ENCODE results near the gene PEBP1.

The PEBP1 gene

DNA sequence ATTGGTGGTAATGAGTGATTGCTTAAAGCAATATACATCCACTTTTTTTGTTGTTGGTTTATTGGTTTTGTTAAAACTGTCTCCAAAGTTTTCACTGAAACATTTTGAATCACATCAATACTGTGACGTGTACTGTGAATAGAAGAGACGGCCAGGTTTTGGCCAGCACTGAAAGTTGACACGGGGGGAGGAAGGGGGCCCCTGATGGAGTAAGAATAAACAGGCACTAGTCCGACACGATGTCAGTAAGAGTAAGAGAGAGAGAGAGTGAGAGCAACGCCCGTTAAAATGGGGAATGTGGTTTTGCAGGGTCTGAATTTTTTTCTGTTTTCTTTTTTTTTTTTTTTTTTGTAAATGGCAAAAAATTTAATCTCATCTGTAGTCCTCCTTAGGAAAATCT lies 14.7 kb downstream of the PEBP1 start:
- Histone ChIP-seq H3K79me1 (replicated peaks; ENCODE audit: low read length, poor library complexity, severe bottlenecking) (peaks cover 6% of the 10 kb centered on the region), H3K4ac (ENCODE audit: low read depth in 1 of 2, low read length in 2 of 2) (no peak overlapping the region), H3K4me1 (ENCODE audit: control insufficient read depth, insufficient read depth, low read depth, low read length) (no peaks in the 10 kb centered on the region), H4K8ac (ENCODE audit: low read length) (no peak overlapping the region), H3K27ac (ENCODE audit: low read length, poor library complexity, severe bottlenecking) (no peak overlapping the region), H3K14ac (ENCODE audit: low read length in 2 of 2) (no peak overlapping the region), H2AK5ac (ENCODE audit: low read length, severe bottlenecking) (no peak overlapping the region), H3K27me3 (ENCODE audit: control insufficient read depth in 1 of 2, insufficient read depth in 1 of 2, low read length in 2 of 2) (no peaks in the 10 kb centered on the region), H3K9me3 (ENCODE audit: control insufficient read depth, low read length) (no peaks in the 10 kb centered on the region), H3K23ac (ENCODE audit: low read length in 2 of 2) (no peak overlapping the region), H2BK12ac (ENCODE audit: low read length in 2 of 2) (no peak overlapping the region), H2BK5ac (ENCODE audit: low read depth, low read length, poor library complexity, severe bottlenecking) (no peak overlapping the region), H3K36me3 (ENCODE audit: control insufficient read depth in 1 of 2, insufficient read depth in 2 of 2, low read depth in 1 of 2, low read length in 2 of 2) (peaks cover 33 to 78% of the 10 kb centered on the region in 2 experiments), H3K4me3 (ENCODE audit: insufficient read depth in 1 of 2, low read depth in 1 of 2, low read length in 2 of 2) (no peak overlapping the region), H3K4me2 (ENCODE audit: low read length, poor library complexity, severe bottlenecking) (no peak overlapping the region), H3K18ac (ENCODE audit: low read depth in 1 of 2, low read length in 2 of 2) (no peak overlapping the region), H2BK120ac (ENCODE audit: low read depth, low read length) (no peak overlapping the region), H4K91ac (ENCODE audit: low read length) (no peak overlapping the region), H2AFZ (ENCODE audit: low read depth, low read length) (no peak overlapping the region), H2BK15ac (ENCODE audit: low read depth, poor library complexity, severe bottlenecking) (no peak overlapping the region), H3K9ac (ENCODE audit: low read length) (no peak overlapping the region)
- no peak for DNase-seq
- 83% methylated on average over 5 of the region's 7 CpGs for WGBS

DNA sequence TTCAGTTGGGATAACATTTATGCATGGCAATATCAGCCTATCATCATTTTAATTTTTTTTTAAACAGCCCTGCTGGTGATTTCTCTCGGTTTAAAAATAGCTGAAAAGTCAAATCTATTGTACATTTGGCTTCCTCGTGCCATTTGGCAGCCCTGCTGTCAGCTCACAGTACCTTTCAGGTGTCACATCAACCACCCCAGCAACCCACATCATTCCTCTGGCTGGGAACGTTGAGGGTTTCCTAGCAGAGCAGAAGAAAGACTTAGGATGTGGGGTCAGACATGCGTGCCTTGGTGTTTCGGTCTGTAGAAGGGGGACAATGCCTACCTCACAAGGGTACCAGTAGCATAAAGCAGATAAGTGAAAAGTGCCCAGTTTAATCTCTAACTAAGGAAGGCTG lies 15.8 kb downstream of the PEBP1 start:
- H2BK15ac ChIP-seq (ENCODE audit: low read depth, poor library complexity, severe bottlenecking) = no peak overlapping the region
- peaks cover 3% of the 10 kb centered on the region for H3K79me1 ChIP-seq (replicated peaks; ENCODE audit: low read length, poor library complexity, severe bottlenecking)
- H3K36me3 ChIP-seq (ENCODE audit: control insufficient read depth in 1 of 2, insufficient read depth in 2 of 2, low read depth in 1 of 2, low read length in 2 of 2) = peaks cover 25 to 79% of the 10 kb centered on the region in 2 experiments
- H4K8ac ChIP-seq (ENCODE audit: low read length) = no peak overlapping the region
- 100% methylated on average over 5 of the region's 5 CpGs for WGBS
- H2BK120ac ChIP-seq (ENCODE audit: low read depth, low read length) = no peak overlapping the region
- no peak overlapping the region for H3K4ac ChIP-seq (ENCODE audit: low read depth in 1 of 2, low read length in 2 of 2)
- no peak overlapping the region for H3K27ac ChIP-seq (ENCODE audit: low read length, poor library complexity, severe bottlenecking)
- no peak overlapping the region for H3K4me3 ChIP-seq (ENCODE audit: insufficient read depth in 1 of 2, low read depth in 1 of 2, low read length in 2 of 2)
- no peaks in the 10 kb centered on the region for H3K27me3 ChIP-seq (ENCODE audit: control insufficient read depth in 1 of 2, insufficient read depth in 1 of 2, low read length in 2 of 2)
- no peak for DNase-seq
- no peak overlapping the region for H2AK5ac ChIP-seq (ENCODE audit: low read length, severe bottlenecking)
- H3K9me3 ChIP-seq (ENCODE audit: control insufficient read depth, low read length) = no peaks in the 10 kb centered on the region
- H3K9ac ChIP-seq (ENCODE audit: low read length) = no peak overlapping the region
- no peak overlapping the region for H3K18ac ChIP-seq (ENCODE audit: low read depth in 1 of 2, low read length in 2 of 2)
- no peak overlapping the region for H3K14ac ChIP-seq (ENCODE audit: low read length in 2 of 2)
- H3K4me2 ChIP-seq (ENCODE audit: low read length, poor library complexity, severe bottlenecking) = no peak overlapping the region
- no peak overlapping the region for H2BK12ac ChIP-seq (ENCODE audit: low read length in 2 of 2)
- no peak overlapping the region for H2AFZ ChIP-seq (ENCODE audit: low read depth, low read length)
- H3K4me1 ChIP-seq (ENCODE audit: control insufficient read depth, insufficient read depth, low read depth, low read length) = no peaks in the 10 kb centered on the region
- no peak overlapping the region for H3K23ac ChIP-seq (ENCODE audit: low read length in 2 of 2)
- no peak overlapping the region for H4K91ac ChIP-seq (ENCODE audit: low read length)
- no peak overlapping the region for H2BK5ac ChIP-seq (ENCODE audit: low read depth, low read length, poor library complexity, severe bottlenecking)

DNA sequence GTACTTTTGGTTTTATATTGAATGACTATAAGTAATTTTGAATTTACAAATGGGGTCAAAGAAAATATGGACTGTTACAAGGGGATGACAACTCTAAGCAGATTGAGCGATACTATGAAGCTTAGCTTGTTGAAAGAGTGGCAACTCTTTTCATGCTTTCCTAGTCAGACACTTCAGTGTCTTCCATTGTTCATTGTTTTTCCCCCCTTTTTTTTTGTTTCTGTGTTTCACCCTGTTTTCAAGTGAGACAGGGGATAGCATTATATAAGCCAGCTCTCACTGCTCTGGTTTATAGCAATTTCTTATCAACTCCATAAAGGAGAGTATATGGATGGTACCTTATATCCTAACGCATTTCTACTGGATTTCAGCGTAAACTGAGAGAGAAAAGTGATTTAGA lies 24.6 kb downstream of the PEBP1 start:
- over 99% methylated on average over 3 of the region's 3 CpGs for WGBS
- H3K9me3 ChIP-seq (ENCODE audit: control insufficient read depth, low read length) = no peaks in the 10 kb centered on the region

DNA sequence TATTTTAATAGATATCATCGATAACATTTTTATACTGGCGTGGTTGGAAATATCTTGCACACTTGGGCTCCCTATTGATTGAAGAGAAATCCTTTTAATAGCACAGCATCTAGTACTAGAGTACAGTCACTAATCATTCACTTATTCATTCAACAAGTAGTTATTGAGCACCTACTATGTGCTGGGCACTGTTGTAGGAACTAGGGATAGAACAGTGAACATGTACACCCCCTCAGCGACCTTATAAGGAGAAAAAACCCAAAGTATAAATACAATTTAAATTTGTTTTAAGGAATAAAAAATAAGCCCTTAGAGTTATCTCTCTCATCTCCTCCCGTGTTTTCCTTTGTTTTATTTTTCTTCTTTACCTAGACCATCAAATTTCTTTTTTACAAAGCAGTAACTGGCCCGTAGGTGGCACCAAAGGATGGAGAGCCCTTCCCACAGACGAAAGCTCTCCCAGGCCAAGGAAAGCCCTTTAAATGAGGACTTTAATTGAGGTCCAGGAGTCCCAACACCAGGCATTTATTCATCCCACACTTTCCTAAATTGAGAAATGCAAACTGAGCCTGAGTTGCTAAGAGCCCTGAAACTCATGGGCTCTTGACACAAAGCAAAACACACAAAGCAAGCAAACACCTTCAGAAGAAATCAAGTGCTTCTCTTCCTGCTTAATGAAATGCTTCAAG lies 29.0 kb downstream of the PEBP1 start:
- Histone ChIP-seq H2BK12ac (ENCODE audit: low read length in 2 of 2) (no peak overlapping the region), H3K9me3 (ENCODE audit: control insufficient read depth, low read length) (no peaks in the 10 kb centered on the region), H3K23ac (ENCODE audit: low read length in 2 of 2) (no peak overlapping the region), H4K8ac (ENCODE audit: low read length) (peak overlapping the region; percentile 54), H2AK5ac (ENCODE audit: low read length, severe bottlenecking) (no peak overlapping the region), H2BK15ac (ENCODE audit: low read depth, poor library complexity, severe bottlenecking) (no peak overlapping the region), H2BK120ac (ENCODE audit: low read depth, low read length) (no peak overlapping the region), H3K4me2 (ENCODE audit: low read length, poor library complexity, severe bottlenecking) (no peak overlapping the region), H3K14ac (ENCODE audit: low read length in 2 of 2) (no peak overlapping the region), H3K36me3 (ENCODE audit: control insufficient read depth in 1 of 2, insufficient read depth in 2 of 2, low read depth in 1 of 2, low read length in 2 of 2) (peaks cover 3 to 67% of the 10 kb centered on the region in 2 experiments), H2AFZ (ENCODE audit: low read depth, low read length) (no peak overlapping the region), H3K27ac (ENCODE audit: low read length, poor library complexity, severe bottlenecking) (no peak overlapping the region), H3K9ac (ENCODE audit: low read length) (no peak overlapping the region), H3K27me3 (ENCODE audit: control insufficient read depth in 1 of 2, insufficient read depth in 1 of 2, low read length in 2 of 2) (no peaks in the 10 kb centered on the region), H3K79me1 (replicated peaks; ENCODE audit: low read length, poor library complexity, severe bottlenecking) (no peaks in the 10 kb centered on the region), H3K4ac (ENCODE audit: low read depth in 1 of 2, low read length in 2 of 2) (no peak overlapping the region), H4K91ac (ENCODE audit: low read length) (no peak overlapping the region), H2BK5ac (ENCODE audit: low read depth, low read length, poor library complexity, severe bottlenecking) (no peak overlapping the region), H3K4me1 (ENCODE audit: control insufficient read depth, insufficient read depth, low read depth, low read length) (no peaks in the 10 kb centered on the region), H3K18ac (ENCODE audit: low read depth in 1 of 2, low read length in 2 of 2) (no peak overlapping the region), H3K4me3 (ENCODE audit: insufficient read depth in 1 of 2, low read depth in 1 of 2, low read length in 2 of 2) (no peak overlapping the region)
- peak; percentile 37 for DNase-seq
- WGBS = 12% methylated on average over 3 of the region's 6 CpGs

More for the DNA sequence above, 24.6 kb downstream of the PEBP1 start:
- Histone ChIP-seq H2AFZ (ENCODE audit: low read depth, low read length) (no peak overlapping the region), H3K23ac (ENCODE audit: low read length in 2 of 2) (no peak overlapping the region), H2BK12ac (ENCODE audit: low read length in 2 of 2) (no peak overlapping the region), H4K8ac (ENCODE audit: low read length) (no peak overlapping the region), H3K9ac (ENCODE audit: low read length) (no peak overlapping the region), H2BK5ac (ENCODE audit: low read depth, low read length, poor library complexity, severe bottlenecking) (no peak overlapping the region), H2BK120ac (ENCODE audit: low read depth, low read length) (no peak overlapping the region), H4K91ac (ENCODE audit: low read length) (no peak overlapping the region), H2BK15ac (ENCODE audit: low read depth, poor library complexity, severe bottlenecking) (no peak overlapping the region), H3K4me1 (ENCODE audit: control insufficient read depth, insufficient read depth, low read depth, low read length) (no peaks in the 10 kb centered on the region), H3K27me3 (ENCODE audit: control insufficient read depth in 1 of 2, insufficient read depth in 1 of 2, low read length in 2 of 2) (no peaks in the 10 kb centered on the region), H3K18ac (ENCODE audit: low read depth in 1 of 2, low read length in 2 of 2) (no peak overlapping the region), H3K14ac (ENCODE audit: low read length in 2 of 2) (no peak overlapping the region), H3K79me1 (replicated peaks; ENCODE audit: low read length, poor library complexity, severe bottlenecking) (no peaks in the 10 kb centered on the region), H3K27ac (ENCODE audit: low read length, poor library complexity, severe bottlenecking) (no peak overlapping the region), H3K4me2 (ENCODE audit: low read length, poor library complexity, severe bottlenecking) (no peak overlapping the region), H3K36me3 (ENCODE audit: control insufficient read depth in 1 of 2, insufficient read depth in 2 of 2, low read depth in 1 of 2, low read length in 2 of 2) (peaks cover 11 to 78% of the 10 kb centered on the region in 2 experiments), H3K4me3 (ENCODE audit: insufficient read depth in 1 of 2, low read depth in 1 of 2, low read length in 2 of 2) (no peak overlapping the region), H2AK5ac (ENCODE audit: low read length, severe bottlenecking) (no peak overlapping the region), H3K4ac (ENCODE audit: low read depth in 1 of 2, low read length in 2 of 2) (no peak overlapping the region)
- DNase-seq = no peak

All from mesenchymal stem cell (in vitro differentiated cells and primary cell).